ENCODE measurements around the gene LEFTY1. TPM values are rescaled to one million over a fixed set of nuclear protein-coding genes. Genes with fewer than 3 reads are reported as not detected.

The LEFTY1 gene
- total RNA-seq, 1 donor from 2014 or later = 0.31 TPM

DNA sequence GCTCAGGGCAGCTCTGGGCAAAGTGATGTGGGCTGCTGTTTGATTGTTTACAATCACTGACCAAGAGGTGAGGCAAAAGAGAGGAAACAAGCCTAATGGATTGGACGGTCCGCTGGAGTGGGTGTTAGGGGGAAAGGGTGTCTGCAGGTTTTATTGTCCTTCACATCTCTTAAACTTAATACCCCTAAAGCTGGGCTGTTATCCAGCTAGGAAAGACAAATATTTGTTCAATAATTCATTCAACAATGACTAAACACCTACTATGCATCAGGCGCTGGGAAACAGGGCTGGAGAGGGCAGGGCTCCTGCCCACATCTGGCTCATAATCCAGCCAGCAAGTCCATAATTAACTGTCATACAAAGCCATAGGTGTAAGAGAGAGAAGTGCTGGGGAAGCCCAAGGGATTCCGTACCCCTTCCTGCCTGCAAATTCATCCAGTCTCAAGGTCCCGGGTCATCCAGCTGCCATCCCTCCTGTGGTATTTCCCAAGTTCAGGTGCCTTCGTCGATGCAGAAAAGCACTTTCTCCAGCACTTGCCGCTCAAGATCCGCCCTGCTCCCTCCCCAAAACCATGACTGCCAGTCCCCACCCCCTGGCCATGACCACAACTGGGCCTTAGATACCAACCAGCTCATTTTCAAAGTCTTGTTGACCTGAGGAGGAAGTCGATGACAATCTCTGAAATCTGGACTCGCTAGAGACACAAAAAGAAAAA is 17.4 kb downstream of the LEFTY1 start:
- Mint-ChIP-seq H3K9me3 (no peaks in the 10 kb centered on the region), H3K27me3 (no peaks in the 10 kb centered on the region), H3K4me3 (no peak overlapping the region), H3K4me1 (ENCODE audit: unreplicated experiment) (peaks cover 11% of the 10 kb centered on the region), H3K27ac (no peak overlapping the region), H3K36me3 (peaks cover 3% of the 10 kb centered on the region)
- DNase-seq (ENCODE audit: extremely low spot score, unreplicated experiment) = no peak
- TF ChIP-seq, protein P1, sequence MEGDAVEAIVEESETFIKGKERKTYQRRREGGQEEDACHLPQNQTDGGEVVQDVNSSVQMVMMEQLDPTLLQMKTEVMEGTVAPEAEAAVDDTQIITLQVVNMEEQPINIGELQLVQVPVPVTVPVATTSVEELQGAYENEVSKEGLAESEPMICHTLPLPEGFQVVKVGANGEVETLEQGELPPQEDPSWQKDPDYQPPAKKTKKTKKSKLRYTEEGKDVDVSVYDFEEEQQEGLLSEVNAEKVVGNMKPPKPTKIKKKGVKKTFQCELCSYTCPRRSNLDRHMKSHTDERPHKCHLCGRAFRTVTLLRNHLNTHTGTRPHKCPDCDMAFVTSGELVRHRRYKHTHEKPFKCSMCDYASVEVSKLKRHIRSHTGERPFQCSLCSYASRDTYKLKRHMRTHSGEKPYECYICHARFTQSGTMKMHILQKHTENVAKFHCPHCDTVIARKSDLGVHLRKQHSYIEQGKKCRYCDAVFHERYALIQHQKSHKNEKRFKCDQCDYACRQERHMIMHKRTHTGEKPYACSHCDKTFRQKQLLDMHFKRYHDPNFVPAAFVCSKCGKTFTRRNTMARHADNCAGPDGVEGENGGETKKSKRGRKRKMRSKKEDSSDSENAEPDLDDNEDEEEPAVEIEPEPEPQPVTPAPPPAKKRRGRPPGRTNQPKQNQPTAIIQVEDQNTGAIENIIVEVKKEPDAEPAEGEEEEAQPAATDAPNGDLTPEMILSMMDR (conservative IDR thresholded peaks at IDR 0.05) = no peak

DNA sequence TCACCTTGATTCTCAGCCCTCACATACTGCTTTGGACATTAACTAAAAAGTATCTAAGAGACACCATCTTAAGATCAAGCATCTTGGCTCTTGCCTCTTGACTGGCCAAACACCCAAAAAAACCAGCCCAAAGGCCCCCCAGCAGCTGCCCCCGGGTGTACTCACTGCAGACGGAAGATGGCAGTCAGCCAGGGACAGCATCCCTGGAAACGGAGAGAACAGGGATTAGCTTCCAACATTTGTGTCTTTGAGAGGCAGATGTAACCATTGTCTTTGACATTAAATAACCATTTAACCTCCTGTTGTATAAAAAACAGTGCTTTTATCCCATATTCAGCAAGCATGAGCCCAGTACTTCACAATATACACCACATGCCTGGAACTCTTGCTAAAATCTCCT is 18.0 kb downstream of the LEFTY1 start:
- Mint-ChIP-seq H3K27me3 (no peaks in the 10 kb centered on the region), H3K27ac (no peak overlapping the region), H3K9me3 (no peaks in the 10 kb centered on the region), H3K4me3 (no peak overlapping the region), H3K4me1 (ENCODE audit: unreplicated experiment) (peaks cover 11% of the 10 kb centered on the region), H3K36me3 (peaks cover 3% of the 10 kb centered on the region)
- TF ChIP-seq, protein P1 (conservative IDR thresholded peaks at IDR 0.05) = no peak
- DNase-seq (ENCODE audit: extremely low spot score, unreplicated experiment) = no peak

DNA sequence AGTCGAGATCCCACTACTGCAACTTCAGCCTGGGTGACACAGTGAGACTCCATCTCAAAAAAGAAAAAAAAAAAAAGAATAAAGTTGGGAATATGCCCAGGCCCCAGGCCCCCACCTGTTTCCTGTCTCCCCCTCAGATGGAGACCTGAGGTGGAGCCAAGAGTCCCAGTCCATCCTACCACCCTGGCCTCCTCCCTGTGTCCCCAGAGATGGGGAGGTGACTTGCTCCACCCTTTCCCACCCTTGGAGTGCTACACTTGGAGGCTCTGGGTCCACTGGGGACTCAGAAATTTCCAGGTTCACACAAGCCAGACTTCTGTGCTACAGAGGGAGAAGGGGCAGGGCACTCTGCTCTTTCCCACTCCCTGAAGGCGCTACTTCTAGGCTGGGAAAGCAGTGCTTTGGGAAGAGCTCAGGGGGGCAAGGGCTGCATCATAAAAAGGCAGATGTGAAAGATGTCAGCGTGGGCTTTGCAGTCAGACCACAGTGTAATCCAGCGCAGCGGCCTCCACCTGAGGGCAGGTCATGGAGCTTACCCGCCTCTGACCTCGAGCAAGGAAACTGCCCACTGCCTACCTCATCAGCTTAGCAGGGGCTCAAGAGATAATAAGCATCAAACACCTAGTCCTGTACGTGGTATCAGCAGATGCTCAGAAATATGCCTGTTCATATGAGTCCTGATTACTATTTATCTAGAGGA is 20.2 kb downstream of the LEFTY1 start:
- no peak overlapping the region for H3K4me3 Mint-ChIP-seq
- H3K36me3 Mint-ChIP-seq = peaks cover 3% of the 10 kb centered on the region
- TF ChIP-seq, protein P1 (conservative IDR thresholded peaks at IDR 0.05) = no peak
- no peaks in the 10 kb centered on the region for H3K27me3 Mint-ChIP-seq
- H3K27ac Mint-ChIP-seq = no peak overlapping the region
- H3K4me1 Mint-ChIP-seq (ENCODE audit: unreplicated experiment) = peaks cover 6% of the 10 kb centered on the region
- H3K9me3 Mint-ChIP-seq = no peaks in the 10 kb centered on the region
- DNase-seq (ENCODE audit: extremely low spot score, unreplicated experiment) = no peak

DNA sequence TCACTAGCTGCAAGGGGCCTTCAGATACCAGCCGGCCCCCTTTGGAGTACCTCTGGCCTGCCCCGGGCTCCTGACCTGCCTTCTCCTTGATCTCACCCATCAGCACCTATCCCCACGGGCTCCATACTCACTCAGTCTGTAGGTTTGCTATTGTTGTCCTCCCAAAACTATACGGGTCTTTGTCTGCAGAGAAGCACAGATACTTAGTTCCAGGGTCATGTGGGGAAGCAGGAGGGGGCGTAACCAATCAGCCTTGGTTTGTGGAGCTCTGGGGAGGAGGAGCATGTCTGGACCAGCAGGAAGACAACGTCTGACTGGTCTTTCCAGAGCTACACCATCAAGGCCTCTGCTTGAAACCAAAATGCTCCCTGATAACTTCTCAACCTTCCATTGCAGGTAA is 22.0 kb downstream of the LEFTY1 start:
- peaks cover 4% of the 10 kb centered on the region for H3K4me1 Mint-ChIP-seq (ENCODE audit: unreplicated experiment)
- TF ChIP-seq, protein P1 (conservative IDR thresholded peaks at IDR 0.05) = no peak
- no peak overlapping the region for H3K4me3 Mint-ChIP-seq
- no peaks in the 10 kb centered on the region for H3K27me3 Mint-ChIP-seq
- H3K36me3 Mint-ChIP-seq = peaks cover 3% of the 10 kb centered on the region
- H3K9me3 Mint-ChIP-seq = no peaks in the 10 kb centered on the region
- H3K27ac Mint-ChIP-seq = no peak overlapping the region
- no peak for DNase-seq (ENCODE audit: extremely low spot score, unreplicated experiment)

DNA sequence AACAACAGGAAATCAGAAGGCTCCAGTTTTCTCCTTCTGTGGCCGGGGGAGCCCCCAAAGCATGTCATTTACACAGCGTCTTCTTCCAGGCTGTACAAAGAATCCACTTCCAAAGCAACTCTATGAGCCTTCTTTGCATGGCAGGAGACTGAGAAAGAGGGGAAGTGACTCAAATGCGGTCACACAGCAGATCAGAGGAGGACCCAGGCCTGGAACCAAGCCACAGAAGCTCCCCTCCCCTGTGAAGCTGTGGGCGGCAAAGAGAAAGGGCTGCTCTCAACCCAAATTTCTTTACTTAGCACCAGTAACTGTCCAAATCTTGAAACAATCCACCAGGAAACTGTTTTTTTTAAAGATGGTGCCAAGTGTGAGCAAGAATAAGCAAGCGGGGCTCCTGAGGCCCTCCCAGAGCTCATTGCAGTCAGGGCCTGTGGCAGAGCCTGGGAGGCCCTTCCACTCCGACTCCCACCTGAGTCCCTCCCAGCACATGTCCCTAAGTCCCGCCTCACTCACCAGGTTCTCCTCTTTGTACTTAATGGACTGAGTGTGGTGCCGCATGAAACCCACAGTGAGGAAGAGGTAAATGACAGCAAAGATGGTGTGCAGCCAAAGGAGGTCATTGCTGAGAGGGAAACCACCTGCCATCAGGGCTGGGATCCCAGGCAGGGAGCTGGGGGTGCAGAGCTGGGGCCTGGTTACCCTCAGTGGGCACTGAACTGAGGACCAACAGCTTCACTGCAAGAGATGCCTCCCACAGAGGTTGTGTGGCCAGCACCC is 22.7 kb downstream of the LEFTY1 start:
- TF ChIP-seq, protein P1 (conservative IDR thresholded peaks at IDR 0.05) = no peak
- Mint-ChIP-seq H3K4me3 (no peak overlapping the region), H3K9me3 (no peaks in the 10 kb centered on the region), H3K27me3 (no peaks in the 10 kb centered on the region), H3K4me1 (ENCODE audit: unreplicated experiment) (peaks cover 4% of the 10 kb centered on the region), H3K27ac (no peak overlapping the region), H3K36me3 (peaks cover 3% of the 10 kb centered on the region)
- no peak for DNase-seq (ENCODE audit: extremely low spot score, unreplicated experiment)
